NCI-H146 treated with DMSO at 0.1 percent for 48 hours (cell line): ENCODE measurements around the gene CAVIN1.
"Not testable (repeated sequence)": the region's sequence is repeated elsewhere in the genome, so short reads cannot be mapped to it uniquely, and the experiment has no call there.

ENCODE experiments used
- DNase-seq: peaks from one replicate; lab custom pipeline; 2025; ENCODE audit not compliant: unreplicated experiment; lab: John Stamatoyannopoulos, UW

The CAVIN1 gene, protein sequence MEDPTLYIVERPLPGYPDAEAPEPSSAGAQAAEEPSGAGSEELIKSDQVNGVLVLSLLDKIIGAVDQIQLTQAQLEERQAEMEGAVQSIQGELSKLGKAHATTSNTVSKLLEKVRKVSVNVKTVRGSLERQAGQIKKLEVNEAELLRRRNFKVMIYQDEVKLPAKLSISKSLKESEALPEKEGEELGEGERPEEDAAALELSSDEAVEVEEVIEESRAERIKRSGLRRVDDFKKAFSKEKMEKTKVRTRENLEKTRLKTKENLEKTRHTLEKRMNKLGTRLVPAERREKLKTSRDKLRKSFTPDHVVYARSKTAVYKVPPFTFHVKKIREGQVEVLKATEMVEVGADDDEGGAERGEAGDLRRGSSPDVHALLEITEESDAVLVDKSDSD

DNA sequence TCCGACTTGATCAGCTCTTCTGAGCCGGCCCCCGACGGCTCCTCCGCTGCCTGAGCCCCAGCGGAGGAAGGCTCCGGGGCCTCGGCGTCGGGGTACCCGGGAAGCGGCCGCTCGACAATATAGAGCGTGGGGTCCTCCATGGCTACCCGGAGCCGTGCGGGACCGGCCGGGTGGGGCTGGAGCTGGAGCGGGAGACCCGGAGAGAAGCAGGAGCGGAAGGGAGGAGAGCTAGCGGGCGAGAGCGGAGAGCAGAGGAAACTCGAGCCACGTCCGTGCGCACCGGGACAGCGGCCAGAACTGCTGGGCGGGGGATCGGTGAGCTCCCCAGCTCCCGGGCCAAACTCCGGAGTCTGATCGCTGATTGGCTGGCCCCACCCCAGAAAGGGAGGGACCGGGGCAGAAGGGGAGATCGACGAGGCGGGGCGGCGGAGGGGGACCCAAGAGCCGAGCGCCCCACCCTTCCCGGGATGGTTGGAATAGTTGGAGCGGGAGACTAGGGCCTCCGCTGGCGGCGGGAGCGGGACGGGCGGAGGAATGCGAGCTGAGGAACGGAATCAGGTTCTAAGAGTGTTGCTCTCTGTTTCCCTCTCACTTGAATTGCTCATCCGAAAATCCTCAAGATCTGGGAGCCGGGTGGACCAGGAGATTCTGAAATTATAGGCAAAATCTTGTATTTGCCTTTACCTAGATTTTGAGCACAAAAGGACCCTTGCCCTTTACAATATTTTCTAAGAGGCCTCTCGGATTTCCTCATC is at the start of gene CAVIN1:
TSS of gene CAVIN1 (minus strand) at position 299 of the 755 bp plus-strand sequence. CDS start at position 140, 159 bp downstream.
- DNase-seq: no peak

DNA sequence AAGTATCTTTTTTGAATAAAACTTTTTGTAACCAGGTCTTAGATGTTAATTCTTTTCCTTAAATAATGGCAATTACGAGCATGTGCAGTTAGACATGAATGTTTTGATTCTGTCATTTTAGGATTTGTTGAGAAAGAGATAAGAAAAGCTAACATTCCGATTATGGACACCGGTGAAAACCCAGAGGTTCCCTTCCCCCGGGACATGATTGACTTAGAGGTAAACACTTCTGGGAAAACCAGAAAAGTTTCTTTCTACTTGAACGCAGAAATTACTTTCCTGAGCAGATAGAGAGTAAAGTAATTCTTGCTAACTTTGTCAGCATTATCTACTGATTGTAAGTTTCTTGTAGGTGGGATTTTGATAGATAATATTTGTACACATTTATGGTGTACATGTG is 44.8 kb upstream of the CAVIN1 start:
- DNase-seq: no peak

DNA sequence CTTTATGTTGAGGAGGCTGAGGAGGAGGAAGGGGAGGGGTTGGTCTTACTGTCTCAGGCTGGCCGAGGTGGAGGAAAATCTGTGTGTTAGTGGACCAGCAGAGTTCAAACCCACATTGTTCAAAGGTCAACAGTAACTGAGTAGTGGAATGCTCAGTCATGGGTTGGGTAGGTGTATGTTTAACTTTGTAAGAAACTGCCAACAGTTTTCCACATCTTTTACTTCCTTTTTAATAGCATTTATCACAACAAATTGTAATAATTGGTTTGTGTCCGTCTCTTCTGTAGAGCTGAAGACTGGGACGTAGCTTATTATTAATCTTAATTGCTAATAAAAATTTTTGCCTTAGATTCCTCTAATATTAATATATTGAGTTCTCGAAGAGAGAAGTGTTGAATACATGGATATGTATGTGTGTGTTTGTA is 40.9 kb upstream of the CAVIN1 start:
- DNase-seq: no peak

DNA sequence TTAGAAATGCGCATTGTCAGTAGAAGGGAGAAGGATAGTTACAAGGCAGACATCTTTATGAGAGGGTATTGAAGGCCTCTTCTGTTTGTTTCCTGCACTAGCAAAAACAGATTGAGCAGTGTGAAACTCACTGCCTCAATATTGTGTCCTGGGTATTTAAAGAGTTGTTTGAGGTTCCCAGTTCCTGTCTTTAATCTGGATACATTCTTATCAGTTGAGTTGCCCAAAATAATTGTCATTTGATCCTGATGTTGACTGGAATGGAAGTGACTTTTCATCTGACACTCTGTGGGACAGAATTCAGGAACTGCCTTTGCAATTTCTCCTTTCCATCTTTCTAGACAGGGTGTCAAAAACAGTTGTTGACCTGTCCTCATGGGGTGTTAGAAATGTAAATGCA is 37.3 kb upstream of the CAVIN1 start:
- no peak for DNase-seq

DNA sequence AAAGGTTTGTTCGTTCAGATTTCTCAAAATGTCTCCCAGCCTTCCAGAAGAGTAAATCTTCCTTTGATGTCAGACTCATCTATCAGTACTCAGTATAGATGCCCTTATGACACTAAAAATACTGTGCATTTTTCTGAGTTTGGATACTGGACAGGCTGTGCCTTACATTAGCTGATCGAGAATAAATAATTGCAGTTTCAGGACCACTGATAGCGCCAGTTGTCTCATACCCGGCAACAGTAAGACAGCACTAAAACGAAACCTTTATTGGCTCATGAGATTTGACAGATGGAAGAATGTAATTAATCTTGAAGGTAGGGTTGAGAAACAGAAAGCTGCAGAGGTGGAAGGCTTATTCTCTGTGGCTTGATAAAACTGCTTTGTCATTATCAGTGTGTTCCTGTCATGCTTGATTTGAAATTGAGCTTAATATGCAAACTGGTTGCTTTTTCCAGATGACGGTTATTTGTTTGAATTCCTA is 36.8 kb upstream of the CAVIN1 start:
- no peak for DNase-seq

DNA sequence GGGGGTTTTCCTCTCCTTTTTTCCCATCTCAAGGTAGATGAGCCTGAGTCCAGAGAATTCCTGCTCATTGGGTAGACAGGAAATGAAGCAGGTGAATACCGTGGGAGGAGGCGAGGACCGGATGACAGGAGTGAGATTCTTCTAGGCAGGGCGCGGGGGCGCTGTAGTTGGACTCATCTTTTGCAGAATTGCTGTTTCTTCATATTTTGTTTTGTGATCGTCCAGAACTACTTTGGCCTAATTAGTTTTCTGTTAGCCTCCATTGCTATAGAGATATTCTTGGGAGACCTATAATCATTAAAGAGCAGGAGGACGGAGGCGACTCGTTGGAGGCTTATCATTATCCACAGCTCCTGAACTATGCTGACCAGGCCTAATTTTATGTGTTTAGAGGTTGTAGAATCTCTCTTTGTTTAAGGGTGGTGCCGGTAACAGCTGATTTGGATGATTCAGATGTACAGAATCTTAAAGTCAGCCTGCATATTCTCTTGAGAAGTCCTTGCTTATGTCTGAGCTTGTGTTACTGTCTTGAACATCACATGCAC is 36.3 kb upstream of the CAVIN1 start:
- peak; percentile 44 for DNase-seq

DNA sequence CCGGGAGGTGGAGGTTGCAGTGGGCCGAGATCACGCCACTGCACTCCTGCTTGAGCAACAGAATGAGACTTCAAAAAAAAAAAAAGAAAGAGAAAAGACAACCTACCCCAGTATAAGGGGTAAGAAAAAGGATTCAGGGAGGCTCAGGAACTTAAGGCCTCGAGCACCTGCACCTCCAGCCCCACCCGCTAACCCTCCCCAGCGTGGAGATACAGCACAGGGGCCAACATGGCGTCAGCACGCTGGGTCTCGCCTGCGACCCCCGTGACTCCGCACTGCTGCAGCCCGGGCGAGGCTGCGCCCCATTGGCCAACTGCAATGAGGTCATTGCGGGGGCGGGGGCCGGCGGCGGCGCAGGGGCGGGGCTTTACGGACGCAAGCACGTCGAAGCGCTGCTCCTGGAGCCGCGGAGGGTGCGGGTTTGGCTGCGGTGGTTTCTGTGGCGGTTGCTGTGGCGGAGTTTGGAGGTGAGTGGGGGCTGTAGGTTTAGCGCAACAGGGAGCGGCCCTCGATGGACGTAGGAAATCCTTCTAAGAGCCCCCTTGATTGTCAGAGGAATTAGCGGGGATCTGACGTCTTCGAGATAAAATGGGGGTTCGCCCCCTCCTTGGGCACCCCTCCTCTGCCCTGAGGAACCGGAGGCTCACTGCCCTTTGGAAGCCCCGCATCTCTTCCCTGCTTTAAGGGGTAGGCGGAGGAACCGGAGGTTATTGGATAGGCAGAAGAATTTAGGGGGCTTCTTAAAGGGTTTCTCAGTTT is 35.6 kb upstream of the CAVIN1 start, which contains the start of gene ATP6V0A1:
TSS of gene ATP6V0A1 (plus strand) at position 382 of the 759 bp plus-strand sequence. CDS start 2,017 bp downstream, outside the sequence.
- DNase-seq: peak; percentile 75

DNA sequence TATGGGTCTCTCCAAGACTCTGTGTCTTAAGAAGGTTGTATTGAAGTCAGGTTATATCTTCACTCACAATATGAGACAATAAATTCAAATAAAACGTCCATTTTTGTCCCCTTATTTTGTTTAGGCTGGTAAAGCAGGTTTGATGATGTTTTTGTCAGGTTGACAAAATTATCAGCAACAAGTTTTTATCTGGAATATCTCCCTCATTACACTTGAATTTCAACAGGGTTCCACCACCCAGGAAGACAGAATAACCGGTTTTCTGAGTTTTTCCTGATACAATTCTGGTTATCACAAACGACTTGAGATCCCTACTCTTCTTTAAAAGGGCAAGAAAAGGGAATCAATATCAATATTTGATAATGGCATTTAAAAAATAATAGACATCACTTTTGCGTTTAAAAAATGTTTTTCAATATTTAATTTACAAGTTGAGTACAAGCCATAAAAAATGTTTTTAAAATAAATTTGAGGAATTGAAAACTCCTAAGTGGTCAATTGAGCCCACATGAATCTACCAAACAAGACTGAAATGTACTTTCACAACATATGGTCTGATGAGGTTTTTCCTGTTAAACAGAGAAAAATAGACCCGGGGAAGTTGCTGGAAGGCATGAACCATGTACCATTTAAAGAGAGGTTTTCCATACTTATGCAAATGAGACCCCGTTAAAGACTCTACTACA is 34.2 kb upstream of the CAVIN1 start:
- DNase-seq: no peak

DNA sequence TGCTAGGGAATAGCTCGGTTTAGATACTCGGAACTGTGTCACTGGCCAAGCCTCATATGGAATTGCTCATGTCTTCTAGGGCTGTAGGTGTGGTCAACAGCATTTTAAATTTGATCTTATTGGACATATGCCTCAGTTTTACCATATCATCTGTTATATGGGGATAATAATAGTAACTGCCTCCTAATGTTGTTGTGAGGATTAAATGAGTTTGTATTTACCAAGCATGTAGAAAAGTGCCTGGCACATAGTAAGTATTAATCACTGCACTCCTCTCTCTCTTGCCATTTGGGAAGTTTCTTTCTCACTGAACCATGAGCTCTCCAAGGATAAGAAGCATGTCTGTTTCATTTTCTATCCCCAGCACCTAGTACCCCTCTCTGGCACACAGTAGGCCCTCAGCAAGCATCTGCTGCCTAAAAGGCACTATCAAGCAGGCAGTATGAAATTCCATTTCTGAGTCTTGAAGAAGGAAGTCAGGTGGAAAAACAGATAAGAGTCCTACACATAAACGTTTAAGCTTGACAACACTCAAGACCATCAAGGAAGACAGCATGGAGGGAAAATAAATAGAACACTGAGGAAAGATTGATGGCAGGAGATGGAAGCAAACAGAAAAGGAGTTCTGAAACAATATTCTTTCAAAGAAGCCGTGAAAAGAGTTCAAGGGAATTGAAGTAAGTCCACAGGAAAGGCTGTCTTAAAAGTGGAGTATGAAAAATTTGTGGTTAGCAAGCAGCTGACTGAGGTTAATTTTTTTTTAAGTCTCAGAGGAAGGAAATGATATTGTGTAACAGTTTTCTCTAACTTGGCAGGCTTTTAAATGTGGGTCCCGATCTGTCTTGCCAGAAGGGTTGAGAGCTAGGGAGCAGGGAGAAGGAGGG is 33.4 kb upstream of the CAVIN1 start:
- DNase-seq: no peak

DNA sequence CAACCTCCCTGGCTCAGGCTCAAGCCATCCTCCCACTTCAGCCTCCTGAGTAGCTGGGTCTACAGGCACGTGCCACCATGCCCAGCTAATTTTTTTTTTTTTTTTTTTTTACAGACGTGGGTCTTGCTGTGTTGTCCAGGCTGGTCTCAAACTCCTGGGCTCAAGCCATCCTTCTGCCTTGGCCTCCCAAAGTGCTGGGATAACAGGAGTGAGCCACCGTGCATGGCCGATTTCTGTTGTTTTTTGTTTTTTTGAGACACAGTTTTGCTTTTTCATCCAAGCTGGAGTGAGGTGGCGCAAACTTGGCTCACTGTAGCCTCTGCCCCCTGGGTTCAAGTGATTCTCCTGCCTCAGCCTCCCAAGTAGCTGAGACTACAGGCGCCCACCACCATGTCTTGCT is 31.9 kb upstream of the CAVIN1 start:
- DNase-seq: not testable (repeated sequence)

DNA sequence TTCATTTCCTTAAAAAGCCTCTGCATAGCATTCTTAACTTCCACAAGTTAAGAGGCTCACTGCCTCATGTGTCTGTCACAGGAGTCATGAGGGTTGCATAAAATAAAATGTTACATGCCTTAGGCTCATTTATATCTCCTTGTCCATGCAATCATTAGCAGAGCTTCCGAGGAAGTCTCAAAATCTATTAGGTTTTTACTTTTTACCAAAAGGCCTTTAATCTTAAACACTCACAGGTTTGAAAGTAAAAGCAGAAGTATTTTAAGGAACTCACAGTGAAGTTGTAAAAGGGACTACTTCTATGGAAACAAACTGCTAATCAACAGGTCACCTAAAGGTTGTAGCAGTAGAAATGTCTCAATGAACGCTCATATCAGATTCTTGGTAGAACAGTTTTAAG is 30.4 kb upstream of the CAVIN1 start:
- no peak for DNase-seq

DNA sequence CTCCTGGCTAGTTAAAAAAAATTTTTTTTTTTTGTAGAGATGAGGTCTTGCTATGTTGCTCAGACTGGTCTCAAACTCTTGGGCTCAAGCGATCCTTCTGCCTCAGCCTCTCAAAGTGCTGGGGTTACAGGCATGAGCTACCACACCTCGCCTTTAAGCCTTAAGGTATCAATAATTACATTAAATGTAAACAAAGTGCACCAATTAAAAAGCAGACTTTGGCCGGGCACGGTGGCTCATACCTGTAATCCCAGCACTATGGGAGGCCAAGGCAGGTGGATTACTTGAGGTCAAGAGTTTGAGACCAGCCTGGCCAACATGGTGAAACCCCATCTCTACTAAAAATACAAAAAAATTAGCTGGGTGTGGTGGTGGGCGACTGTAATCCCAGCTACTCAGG is 28.2 kb upstream of the CAVIN1 start:
- DNase-seq: not testable (repeated sequence)

DNA sequence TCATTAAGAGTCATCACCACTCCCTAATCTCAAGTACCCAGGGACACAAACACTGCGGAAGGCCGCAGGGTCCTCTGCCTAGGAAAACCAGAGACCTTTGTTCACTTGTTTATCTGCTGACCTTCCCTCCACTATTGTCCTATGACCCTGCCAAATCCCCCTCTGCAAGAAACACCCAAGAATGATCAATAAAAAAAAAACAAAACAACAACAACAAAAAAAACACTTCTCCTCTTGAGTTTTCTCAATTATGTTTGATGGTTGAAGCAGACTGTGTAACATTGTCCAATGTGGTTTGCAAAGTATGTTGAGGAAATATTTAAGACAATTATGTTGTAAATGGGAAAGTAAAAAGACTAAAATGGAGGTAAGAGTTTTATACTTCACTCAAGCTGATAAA is 26.8 kb upstream of the CAVIN1 start:
- DNase-seq: not testable (repeated sequence)

DNA sequence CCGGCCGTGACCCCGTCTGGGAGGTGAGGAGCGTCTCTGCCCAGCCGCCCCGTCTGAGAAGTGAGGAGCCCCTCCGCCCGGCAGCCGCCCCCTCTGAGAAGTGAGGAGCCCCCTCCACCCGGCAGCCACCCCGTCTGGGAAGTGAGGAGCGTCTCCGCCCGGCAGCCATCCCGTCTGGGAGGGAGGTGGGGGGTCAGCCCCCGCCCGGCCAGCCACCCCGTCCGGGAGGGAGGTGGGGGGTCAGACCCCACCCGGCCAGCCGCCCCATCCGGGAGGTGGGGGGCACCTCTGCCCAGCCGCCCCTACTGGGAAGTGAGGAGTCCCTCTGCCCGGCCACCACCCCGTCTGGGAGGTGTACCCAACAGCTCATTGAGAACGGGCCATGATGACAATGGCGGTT is 26.1 kb upstream of the CAVIN1 start:
- not testable (repeated sequence) for DNase-seq

DNA sequence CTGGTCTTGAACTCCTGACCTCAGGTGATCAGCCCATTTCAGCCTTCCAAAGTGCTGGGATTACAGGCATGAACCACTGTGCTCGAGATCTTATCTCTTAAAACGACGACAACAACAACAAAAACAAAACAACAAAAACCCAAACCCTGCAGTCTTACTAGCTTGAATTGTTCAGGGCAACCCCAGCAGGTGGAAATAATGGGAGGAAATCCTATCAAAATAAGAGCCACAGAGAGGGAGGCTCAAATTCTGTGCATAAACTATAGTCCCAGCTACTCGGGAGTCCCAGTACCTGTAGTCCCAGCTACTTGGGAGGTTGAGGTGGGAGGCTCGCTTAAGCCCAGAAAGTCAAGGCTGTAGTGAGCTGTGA is 19.1 kb upstream of the CAVIN1 start:
- no peak for DNase-seq

DNA sequence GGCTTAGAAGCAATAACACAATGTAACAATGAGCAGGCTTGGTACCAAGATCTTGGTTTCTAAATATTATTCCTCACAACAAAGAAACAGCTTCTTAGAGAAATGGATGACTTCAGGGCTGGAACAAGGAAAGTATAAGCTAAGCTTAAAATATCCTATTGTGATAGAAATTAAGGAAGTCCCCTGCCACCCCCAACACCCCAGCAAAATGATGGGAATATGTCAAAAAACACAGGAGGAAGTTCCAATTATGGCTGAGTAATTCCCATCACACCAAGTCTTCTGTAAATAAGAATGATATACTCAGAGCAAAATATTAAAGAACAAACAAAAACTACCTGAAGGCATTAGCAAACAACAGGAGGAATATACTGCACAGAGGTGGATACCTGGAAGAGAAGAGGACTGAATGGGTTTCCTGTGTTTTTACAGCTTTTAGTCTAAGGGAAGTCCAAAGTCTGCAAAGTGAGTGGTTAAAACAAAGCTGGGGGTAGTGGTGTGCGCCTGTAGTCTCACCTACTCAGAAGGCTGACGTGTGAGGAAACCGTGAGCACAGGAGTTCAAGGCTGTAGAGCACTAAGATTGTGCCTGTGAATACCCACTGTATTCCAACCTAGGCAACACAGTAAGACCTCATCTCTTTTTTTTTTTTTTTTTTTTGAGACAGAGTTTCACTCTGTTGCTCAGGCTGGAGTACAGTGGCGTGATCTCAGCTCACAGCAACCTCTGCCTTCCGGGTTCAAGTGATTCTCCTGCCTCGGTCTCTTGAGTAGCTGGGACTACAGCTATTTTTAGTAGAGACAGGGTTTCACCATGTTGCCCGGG is 18.5 kb upstream of the CAVIN1 start:
- no peak for DNase-seq

DNA sequence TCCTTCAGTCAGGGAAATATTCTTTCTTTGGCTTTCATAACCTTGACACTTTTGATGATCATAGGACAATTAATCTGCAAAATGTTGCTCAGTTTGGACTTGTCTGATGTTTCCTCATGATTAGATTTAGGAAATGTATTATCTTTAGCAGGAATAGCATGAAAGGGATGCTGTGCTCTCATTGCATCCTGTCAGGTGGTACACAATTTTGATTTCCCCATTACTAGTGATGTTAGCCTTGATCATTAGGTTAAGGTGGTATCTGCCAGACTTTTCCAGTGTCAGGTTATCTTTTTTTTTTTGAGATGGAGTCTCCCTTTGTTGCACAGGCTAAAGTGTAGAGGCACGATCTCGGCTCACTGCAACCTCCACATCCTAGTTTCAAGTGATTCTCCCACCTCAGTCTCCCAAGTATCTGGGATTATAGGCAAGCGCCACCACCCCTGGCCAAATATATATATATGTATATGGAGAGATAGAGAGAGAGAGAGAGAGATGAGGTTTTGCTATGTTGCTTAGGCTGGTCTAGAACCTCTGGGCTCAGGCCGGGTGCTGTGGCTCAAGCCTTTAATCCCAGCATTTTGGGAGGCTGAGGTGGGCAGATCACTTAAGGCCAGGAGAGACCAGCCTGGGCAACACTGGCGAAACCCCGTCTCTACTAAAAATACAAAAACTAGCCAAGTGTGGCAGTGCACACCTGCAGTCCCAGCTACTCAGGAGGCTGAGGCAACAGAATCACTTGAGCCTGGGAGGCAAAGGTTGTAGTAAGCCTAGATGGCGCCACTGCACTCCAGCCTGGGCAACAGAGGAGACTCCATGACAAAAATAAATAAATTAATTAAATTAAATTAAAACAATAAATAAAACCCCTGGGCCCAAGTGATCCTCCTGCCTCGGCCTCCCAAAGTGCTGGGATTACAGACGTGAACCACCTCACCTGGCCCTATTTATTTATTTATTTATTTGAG is 15.8 kb upstream of the CAVIN1 start:
- no peak for DNase-seq
